GM21717 (cell line): ENCODE data around the gene SEC31A.
"Not testable (repeated sequence)": the region's sequence is repeated elsewhere in the genome, so short reads cannot be mapped to it uniquely, and the experiment has no call there.

Source experiments
- ATAC-seq: cut with Tn5 transposase; IDR thresholded peaks from one replicate; pipeline ENCODE4 v1.9.1; 2021; ENCODE audit warnings: mild to moderate bottlenecking, moderate library complexity; ENCODE audit not compliant: unreplicated experiment

The SEC31A gene

GRCh38 chr4:82850684-82851083 is 40.3 kb downstream of the SEC31A start:
- no peak for ATAC-seq

DNA sequence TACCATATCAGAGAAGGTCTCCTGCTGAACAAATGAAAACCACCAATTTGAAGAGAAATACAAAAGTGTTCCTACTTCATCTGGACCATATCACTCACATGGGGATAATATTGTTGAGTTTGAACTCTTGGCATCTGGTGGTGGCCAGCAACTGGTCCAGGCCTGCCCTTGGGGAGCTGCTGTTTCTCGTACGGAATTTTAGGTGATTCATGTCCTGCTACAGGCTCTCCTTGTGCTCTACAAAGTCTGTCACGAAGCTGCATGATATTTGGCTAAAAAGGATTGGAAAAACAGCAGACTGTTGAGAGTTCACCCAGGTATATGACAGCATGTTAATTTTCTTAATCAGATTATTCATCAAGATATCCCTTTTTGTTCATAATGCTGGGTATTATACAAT is 42.2 kb downstream of the SEC31A start:
- ATAC-seq, result no peak

DNA sequence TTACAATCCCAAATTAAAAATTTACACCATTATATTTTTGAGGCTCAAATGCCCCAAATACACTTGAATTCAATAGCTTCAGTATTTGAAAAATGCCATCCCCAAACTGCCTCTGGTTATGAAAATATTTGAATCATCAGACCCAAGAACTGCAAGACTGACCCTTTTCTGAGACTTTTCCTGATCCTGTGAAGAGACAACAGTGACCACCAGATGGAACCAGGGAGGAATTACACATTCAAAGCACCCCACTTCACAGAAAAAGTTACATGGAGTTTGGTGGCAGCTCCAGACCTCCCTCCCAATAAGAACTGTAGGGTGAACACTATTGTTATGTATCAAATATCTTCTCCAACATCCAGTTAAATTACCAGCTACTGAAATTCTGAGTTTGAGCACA is 48.4 kb downstream of the SEC31A start:
- no peak for ATAC-seq

DNA sequence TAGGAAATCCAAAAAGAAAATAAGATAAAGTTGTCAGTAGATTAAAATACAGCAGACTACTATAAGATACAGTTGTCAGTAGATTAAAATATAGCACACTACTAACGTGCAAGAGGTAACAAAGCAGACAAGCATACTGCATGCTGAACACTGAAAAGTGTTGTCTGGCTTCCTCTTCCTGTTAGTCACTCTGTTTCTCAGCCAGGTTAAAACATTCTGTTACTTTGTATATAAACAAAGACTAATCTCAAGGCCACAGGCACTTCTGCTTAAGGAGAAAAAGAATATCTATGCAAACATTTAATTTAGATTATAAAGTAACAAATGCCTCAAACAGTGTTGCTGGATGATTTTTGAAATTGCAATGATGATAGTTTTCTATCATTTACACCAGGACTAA is 51.3 kb downstream of the SEC31A start:
- ATAC-seq, result no peak

DNA sequence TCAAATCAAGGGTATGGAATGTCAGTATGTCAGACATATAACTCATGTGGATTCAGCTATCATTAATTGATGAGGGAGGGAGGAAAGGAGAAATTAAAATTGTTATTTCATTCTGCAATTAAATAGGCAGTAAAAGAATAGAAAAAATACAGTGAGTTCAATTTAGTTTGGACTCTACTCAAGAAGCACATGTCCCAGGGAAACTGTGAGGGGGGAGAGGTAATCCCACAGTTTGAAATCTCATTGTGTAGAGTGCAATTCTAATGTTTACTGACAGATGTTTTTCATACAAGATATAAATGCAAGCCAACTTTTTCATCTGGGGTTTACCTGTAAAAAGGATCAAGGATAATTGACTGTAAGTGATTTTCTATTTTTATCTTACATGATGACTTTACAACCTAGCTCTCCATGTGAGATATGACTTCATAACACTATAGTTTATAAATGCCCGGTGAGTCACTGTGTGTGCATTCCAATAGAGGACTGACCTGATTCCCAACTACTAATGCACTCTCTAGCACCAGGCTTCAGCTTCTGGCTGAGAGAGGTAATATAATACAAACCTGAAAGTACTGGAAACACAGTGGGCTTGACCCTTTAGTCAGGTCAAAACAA is 57.1 kb downstream of the SEC31A start:
- ATAC-seq, result no peak

GRCh38 chr4:82833060-82833459 is 57.9 kb downstream of the SEC31A start:
- not testable (repeated sequence) for ATAC-seq

DNA sequence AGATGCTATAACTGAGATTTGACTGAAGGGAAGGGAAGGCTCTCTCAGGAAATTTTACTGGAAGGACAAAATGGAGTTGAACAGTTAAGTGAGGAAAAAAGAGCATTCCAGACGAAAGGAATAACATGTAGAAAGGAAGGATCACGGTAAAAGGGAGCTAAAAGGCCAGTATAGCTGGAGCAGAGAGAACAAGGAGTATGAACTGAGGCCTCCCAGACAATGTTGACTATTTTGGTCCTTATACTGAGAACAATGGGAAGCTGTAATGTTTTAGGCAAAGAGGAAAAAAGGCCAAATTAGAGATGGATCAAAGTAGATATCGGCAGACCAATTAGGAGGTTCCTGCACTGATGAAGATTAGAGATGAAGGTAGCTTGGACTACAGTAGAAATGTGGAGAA is 65.5 kb downstream of the SEC31A start:
- ATAC-seq, result no peak

DNA sequence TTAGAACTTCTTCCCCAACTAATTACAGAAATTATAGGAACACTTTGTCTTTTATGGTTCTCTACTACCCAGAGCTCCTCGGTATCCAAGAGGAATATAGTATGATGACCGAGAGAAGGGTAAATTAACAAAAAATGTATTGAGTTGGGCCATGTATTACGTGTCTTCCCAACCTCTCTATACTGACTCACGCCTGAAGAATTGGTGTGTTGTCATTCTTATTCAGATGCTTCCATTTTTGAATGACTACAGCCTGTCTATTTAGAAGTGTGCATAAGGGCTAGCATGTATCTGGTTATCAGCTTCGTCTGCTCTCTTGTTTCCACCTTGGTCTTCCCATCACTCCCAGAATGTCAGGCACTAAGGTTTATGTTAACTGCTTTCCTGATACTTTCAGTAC is 67.9 kb downstream of the SEC31A start:
- no peak for ATAC-seq

DNA sequence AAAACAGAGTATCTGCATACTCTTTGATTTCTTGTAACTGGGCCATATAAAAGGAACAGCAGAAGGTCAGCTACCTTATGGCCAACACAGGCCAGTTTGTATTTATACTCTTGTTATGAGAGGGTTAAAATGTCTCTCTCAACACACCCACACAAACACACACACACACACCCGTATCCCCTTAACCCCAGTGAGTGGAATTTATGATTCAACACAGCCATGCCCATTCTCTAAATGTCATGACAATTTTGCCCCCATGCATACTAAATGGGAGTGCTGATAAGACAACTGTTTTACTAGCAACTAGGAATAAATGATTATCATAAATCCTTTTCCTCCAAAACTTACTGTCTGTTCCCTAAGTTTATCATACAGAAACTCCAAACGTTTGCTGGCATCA is 70.3 kb downstream of the SEC31A start:
- ATAC-seq, result no peak

GRCh38 chr4:82818664-82819662 is 72.0 kb downstream of the SEC31A start:
- ATAC-seq, result no peak

DNA sequence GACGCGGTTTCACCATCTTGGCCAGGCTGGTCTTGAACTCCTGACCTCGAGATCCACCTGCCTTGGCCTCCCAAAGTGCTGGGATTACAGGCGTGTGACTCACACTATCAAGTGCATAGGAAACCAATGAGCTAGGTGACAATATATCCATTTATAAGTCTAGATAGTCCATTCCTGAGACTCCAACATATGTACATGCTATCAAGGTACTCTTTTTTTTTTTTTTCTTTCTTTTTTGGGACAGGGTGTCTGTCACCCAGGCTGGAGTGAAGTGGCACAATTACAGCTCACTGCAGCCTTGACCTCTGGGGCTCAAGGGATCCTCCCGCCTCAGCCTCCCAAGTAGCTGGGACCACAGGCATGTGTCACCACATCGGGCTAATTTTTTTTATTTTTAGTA is 74.1 kb downstream of the SEC31A start:
- ATAC-seq, result not testable (repeated sequence)

DNA sequence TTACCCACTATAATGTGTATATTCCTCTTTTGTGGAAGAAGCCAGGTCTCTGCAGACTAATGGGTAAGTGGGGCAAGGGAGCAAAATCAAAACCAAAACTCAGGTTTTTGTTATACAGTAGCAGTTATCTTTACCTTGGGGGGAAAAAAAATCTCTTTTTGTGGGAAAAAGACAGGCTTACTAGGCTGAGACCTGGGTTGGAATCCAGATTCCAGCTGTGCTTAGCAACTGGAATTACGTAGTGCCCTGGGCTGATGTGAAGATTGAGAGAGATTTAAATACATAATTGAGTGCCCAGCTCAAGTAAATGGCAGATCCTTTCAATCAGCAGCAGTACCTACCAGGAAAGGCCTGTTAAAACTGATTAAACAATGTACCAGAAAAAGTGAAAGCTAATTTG is 76.9 kb downstream of the SEC31A start:
- no peak for ATAC-seq

- no peak for ATAC-seq
Observed at GRCh38 chr4:82811838-82812341, 79.1 kb downstream of the SEC31A start.

GRCh38 chr4:82811392-82811791 is 79.6 kb downstream of the SEC31A start:
- ATAC-seq, result no peak

DNA sequence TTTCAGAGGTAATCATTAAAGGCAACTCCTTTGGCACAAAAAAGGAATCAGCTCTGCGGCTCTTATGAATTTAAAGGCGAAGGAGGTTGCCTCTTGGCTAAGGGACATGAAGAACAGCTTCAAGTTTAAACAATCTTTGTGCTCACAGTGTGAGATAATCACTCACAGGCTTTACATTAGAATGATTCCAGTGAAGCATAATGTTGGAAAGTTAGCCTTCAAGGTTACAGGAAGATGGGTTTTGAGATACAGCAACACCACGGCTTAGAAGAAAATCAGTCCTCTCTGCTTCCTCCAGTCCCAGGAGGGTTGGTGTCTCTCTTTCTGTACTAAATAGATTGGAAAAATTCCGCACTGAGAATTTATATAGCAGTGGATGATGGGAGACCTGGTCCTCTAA is 80.8 kb downstream of the SEC31A start:
- no peak for ATAC-seq

DNA sequence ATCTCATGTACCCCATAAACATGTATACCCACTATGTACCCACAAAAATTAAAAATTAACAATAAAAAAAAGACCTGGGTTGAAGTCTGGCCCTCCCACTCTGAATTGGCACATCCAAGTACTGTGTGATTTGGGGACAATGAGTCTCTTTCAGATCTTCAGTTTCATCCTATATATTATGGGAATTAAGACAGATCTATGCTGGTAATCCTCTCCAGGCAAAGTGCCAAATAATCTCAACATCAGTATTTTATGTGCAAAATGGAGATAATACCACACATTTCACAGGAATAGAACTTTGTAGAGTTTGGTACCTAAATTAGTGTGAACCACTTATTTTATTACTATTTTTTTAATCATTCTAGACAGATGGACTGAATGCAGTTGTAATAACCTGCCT is 81.3 kb downstream of the SEC31A start:
- ATAC-seq, result no peak

DNA sequence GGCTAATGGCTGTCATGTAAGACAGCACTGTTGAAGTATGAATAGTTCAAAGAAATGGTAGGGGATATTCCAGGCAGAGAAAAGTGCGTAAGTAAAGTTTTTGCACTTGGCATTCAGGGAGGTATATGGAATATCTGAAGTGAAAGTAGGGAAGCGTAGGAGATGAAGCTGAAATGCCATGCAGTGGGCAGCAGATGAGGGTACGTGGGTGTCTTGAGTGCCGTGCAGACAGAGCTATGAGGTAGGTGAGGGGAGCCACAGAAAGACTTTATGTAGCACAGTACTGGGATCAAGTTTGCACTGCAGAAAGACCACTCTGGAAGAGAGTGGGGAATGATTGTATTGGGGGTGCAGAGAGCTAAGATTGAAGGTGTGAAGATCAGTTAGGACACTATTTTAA is 87.2 kb downstream of the SEC31A start:
- no peak for ATAC-seq

GRCh38 chr4:82802911-82803310 is 88.0 kb downstream of the SEC31A start:
- ATAC-seq, result no peak

DNA sequence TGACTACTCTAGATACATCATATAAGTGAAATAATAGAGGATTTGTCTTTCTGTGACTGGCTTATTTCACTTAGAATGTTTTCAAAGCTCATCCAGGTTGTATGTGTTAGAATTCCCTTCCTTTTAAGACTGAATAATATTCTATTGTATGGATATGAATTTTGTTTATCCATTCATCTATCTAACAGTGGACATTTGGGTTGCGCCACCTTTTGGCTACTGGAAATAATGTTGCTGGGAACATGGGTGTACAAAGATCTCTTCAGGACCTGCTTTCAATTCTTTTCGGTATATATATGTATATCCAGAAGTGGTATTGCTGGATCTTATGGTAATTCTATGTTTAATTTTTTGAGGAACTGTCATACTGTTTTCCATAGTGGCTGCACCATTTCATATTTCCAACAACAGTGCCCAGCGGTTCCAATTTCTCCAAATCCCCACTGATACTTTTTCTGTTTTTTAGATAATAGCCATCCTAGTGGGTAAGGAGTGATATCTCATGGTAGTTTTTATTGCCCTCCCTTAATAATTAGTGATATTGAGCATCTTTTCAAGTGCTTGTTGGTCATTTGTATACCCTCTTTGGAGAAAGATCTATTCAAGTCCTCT is 88.9 kb downstream of the SEC31A start:
- ATAC-seq, result no peak

- no peak for ATAC-seq
Observed at GRCh38 chr4:82799006-82799881, 91.7 kb downstream of the SEC31A start.
